ENCODE data around the gene SLC35A5. TPM values are rescaled to one million over a fixed set of nuclear protein-coding genes. Genes with fewer than 3 reads are reported as not detected.

The SLC35A5 gene
- total RNA-seq, 4 donors from 2014 or later = 9.9 to 57.1 (median 31.0) TPM

DNA sequence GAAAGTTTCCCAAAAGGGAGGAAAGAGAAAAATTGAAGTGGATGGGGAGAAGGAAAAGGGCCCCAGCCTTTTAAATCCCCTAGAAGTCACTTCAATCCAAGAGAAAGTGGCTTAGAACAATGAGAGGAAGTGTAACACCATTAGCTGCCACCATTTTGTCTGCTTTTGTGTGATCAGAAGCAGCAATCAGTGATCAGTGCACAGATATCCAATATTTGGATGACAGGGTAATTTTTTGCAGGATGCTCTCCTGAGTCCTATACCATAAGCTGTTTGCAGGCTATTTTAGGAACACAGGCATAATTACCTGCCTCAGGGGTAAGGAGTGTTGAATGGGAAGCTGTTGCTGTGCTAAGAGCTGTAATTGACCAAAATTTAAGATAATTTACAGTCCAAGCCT, 31.4 kb downstream of the SLC35A5 start:
- DNase-seq = no peak
- H3K4me1 ChIP-seq = no peaks in the 10 kb centered on the region

DNA sequence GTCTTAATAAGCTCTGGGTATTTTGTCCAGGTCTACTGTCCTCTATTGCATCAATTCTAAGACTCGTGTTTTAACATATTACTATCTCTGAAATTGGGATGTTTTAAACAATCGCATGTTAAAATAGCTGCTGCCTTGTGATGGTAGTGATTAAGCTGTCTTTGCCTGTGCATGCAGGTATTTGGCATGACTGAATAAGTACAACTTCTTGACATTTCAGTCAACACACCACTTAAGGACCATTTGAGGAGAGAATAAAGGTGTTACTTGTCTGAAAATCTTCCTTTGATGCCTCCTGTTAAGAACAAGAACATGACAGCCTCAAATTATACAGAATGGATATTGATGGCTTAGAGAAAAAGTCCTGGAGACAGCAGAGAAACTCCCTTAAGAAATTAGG, 33.0 kb downstream of the SLC35A5 start:
- TF ChIP-seq, protein P1, sequence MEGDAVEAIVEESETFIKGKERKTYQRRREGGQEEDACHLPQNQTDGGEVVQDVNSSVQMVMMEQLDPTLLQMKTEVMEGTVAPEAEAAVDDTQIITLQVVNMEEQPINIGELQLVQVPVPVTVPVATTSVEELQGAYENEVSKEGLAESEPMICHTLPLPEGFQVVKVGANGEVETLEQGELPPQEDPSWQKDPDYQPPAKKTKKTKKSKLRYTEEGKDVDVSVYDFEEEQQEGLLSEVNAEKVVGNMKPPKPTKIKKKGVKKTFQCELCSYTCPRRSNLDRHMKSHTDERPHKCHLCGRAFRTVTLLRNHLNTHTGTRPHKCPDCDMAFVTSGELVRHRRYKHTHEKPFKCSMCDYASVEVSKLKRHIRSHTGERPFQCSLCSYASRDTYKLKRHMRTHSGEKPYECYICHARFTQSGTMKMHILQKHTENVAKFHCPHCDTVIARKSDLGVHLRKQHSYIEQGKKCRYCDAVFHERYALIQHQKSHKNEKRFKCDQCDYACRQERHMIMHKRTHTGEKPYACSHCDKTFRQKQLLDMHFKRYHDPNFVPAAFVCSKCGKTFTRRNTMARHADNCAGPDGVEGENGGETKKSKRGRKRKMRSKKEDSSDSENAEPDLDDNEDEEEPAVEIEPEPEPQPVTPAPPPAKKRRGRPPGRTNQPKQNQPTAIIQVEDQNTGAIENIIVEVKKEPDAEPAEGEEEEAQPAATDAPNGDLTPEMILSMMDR (IDR thresholded peaks at IDR 0.05) = no peak
- no peak for TF ChIP-seq POLR2A (IDR thresholded peaks at IDR 0.05)
- no peaks in the 10 kb centered on the region for H3K4me1 ChIP-seq
- peaks cover 0 to 7% (median 0%) of the 10 kb centered on the region in 3 donors for H3K36me3 ChIP-seq
- H3K9me3 ChIP-seq = no peaks in the 10 kb centered on the region
- H3K4me3 ChIP-seq = no peak overlapping the region
- H3K27ac ChIP-seq = no peak overlapping the region
- DNase-seq = no peak
- no peaks in the 10 kb centered on the region for H3K27me3 ChIP-seq

More for the DNA sequence above, 31.4 kb downstream of the SLC35A5 start:
- Histone ChIP-seq H3K9me3 (no peaks in the 10 kb centered on the region), H3K4me3 (no peak overlapping the region), H3K27ac (no peak overlapping the region), H3K36me3 (peaks cover 0 to 7% (median 0%) of the 10 kb centered on the region in 3 donors), H3K27me3 (no peaks in the 10 kb centered on the region)
- no peak for TF ChIP-seq POLR2A (IDR thresholded peaks at IDR 0.05)
- TF ChIP-seq, protein P1 (IDR thresholded peaks at IDR 0.05) = no peak

DNA sequence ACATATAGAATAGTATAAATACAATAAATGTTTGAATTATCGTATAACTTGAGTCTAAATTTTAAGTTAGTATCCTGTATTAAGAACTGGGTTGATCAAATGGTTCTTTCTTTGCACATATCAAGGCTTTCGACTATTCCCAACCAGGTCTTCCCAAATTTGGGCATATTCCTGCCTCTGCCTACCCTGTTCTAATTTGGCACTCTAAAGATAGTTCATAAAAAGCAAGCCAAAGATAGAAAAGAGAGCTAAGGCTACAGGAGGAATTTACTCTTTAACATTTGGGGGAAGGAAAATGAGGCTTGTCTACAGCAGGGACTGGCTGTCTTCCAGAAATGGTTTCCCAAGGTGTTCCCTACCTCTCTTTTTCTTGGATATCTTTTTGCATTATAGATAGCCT, 36.1 kb downstream of the SLC35A5 start:
- Histone ChIP-seq H3K27ac (no peak overlapping the region), H3K4me3 (no peak overlapping the region)
- TF ChIP-seq, protein P1 (IDR thresholded peaks at IDR 0.05) = no peak
- TF ChIP-seq POLR2A (IDR thresholded peaks at IDR 0.05) = no peak

DNA sequence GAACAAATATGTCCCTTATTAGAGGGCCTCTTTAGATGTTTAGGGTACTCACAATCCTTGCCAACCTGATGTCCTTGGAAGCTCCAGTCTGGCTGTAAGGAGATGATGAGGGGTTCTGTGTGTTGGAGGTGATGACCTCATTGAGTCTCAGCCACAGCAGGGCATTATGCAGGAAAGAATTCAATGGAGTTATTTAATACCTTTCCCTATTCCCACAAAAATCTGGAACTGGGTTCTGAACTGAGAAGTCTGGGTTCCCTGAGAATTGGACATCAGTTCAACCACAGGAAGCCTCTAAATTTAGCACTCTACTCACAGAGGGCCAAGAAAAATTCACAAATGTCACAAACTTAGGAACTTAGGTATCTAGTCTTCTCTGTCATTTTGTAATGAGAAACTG, 36.9 kb downstream of the SLC35A5 start:
- Histone ChIP-seq H3K4me1 (no peaks in the 10 kb centered on the region), H3K36me3 (no peaks in the 10 kb centered on the region), H3K9me3 (no peaks in the 10 kb centered on the region), H3K27me3 (no peaks in the 10 kb centered on the region), H3K27ac (no peak overlapping the region), H3K4me3 (no peak overlapping the region)
- no peak for DNase-seq
- TF ChIP-seq POLR2A (IDR thresholded peaks at IDR 0.05) = no peak
- TF ChIP-seq, protein P1 (IDR thresholded peaks at IDR 0.05) = no peak

More for the DNA sequence above, 36.1 kb downstream of the SLC35A5 start:
- DNase-seq = no peak
- peaks cover 0 to 7% (median 0%) of the 10 kb centered on the region in 3 donors for H3K36me3 ChIP-seq
- H3K27me3 ChIP-seq = no peaks in the 10 kb centered on the region
- H3K9me3 ChIP-seq = no peaks in the 10 kb centered on the region
- no peaks in the 10 kb centered on the region for H3K4me1 ChIP-seq

DNA sequence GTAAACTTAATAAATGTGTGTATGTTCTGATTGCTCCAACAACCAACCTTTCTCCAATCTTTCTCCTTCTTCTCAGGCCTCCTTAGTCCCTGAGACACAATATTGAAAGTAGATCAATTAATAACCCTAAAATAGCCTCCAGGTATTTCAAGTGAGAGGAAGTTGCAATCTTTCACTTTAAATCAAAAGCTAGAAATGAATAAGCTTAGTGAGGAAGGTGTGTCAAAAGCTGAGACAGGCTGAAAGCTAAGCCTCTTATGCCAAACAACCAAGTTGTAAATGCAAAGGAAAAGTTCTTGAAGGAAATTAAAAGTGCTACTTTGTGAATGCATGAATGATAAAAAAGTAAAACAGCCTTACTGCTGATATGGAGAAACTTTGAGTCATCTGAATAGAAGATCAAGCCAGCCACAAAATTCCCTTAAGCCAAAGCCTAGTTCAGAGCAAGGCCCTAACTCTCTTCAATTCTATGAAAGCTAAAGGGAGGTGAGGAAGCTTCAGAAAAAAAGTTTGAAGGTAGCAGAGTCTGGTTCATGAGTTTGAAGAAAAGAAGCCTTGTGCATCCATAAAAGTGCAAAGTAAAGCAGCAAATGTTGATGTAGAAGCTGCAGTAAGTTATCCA, 40.5 kb downstream of the SLC35A5 start:
- Histone ChIP-seq H3K27me3 (no peaks in the 10 kb centered on the region), H3K4me3 (no peak overlapping the region), H3K27ac (no peak overlapping the region), H3K9me3 (no peaks in the 10 kb centered on the region), H3K4me1 (no peaks in the 10 kb centered on the region), H3K36me3 (peaks cover 0 to 4% (median 0%) of the 10 kb centered on the region in 3 donors)
- no peak for DNase-seq
- TF ChIP-seq, protein P1 (IDR thresholded peaks at IDR 0.05) = no peak
- TF ChIP-seq POLR2A (IDR thresholded peaks at IDR 0.05) = no peak

Measured in Peyer's patch (tissue), 4 donors.